Activated CD8-positive, alpha-beta T cell treated with anti-CD3 and anti-CD28 coated beads for 36 hours (primary cell): ENCODE data around the gene ADCYAP1R1. TPM values are rescaled to one million over a fixed set of nuclear protein-coding genes. Genes with fewer than 3 reads are reported as not detected.
A peak's percentile ranks its signal among the peaks of the same experiment; 100 is the strongest.

Experiments used
- ATAC-seq: fragments of 200-7000 bp; cut with Tn5 transposase; one replicate; pipeline ENCODE4 v1.10.0; 2021; ENCODE audit warnings: mild to moderate bottlenecking, moderate library complexity
- CTCF ChIA-PET: fragments of 350-600 bp; sonication (Branson Sonifier 250); formaldehyde crosslinking; loops from one replicate; lab custom pipeline; 2021; ENCODE audit warnings: antibody characterized with exemption; lab: Charles Lee
- POLR2A ChIA-PET: fragments of 350-600 bp; sonication (Branson Sonifier 250); formaldehyde crosslinking; loops from one replicate; lab custom pipeline; 2021; ENCODE audit warnings: antibody characterized with exemption; lab: Charles Lee
- DNase-seq: peaks from one replicate; pipeline ENCODE4 v3.0.0-alpha.2; 2020
- H3K27ac Mint-ChIP-seq: one replicate; pipeline ENCODE4 v1.8.0; 2021; ENCODE audit warnings: mild to moderate bottlenecking, mixed read lengths
- H3K27me3 Mint-ChIP-seq: one replicate; pipeline ENCODE4 v1.8.0; 2021; ENCODE audit warnings: mixed read lengths
- H3K36me3 Mint-ChIP-seq: one replicate; pipeline ENCODE4 v1.8.0; 2021; ENCODE audit warnings: low read depth, mixed read lengths
- H3K4me1 Mint-ChIP-seq: one replicate; pipeline ENCODE4 v1.8.0; 2021; ENCODE audit warnings: low read depth, mixed read lengths
- H3K4me3 Mint-ChIP-seq: one replicate; pipeline ENCODE4 v1.8.0; 2021; ENCODE audit warnings: mild to moderate bottlenecking, moderate library complexity, mixed read lengths
- H3K9me3 Mint-ChIP-seq: one replicate; pipeline ENCODE4 v1.8.0; 2021; ENCODE audit warnings: mixed read lengths
- intact Hi-C: fragments of 100-400 bp; cut with micrococcal nuclease; formaldehyde crosslinking; loops from one replicate; pipeline ENCODE4 v1.10.0; 2022
- total RNA-seq, 2 experiments: library from RNA; stranded (reverse); gene quantifications; one replicate each; pipeline ENCODE4 v1.2.3, GENCODE V29; 2021
- TF ChIP-seq, protein P1 (sequence below): fragments of 200-600 bp; IDR thresholded peaks from one replicate; pipeline ENCODE4 v1.8.0; 2022; ENCODE audit warnings: antibody characterized with exemption, mild to moderate bottlenecking

The ADCYAP1R1 gene
- total RNA-seq, 2 experiments from 2014 or later: not detected

DNA sequence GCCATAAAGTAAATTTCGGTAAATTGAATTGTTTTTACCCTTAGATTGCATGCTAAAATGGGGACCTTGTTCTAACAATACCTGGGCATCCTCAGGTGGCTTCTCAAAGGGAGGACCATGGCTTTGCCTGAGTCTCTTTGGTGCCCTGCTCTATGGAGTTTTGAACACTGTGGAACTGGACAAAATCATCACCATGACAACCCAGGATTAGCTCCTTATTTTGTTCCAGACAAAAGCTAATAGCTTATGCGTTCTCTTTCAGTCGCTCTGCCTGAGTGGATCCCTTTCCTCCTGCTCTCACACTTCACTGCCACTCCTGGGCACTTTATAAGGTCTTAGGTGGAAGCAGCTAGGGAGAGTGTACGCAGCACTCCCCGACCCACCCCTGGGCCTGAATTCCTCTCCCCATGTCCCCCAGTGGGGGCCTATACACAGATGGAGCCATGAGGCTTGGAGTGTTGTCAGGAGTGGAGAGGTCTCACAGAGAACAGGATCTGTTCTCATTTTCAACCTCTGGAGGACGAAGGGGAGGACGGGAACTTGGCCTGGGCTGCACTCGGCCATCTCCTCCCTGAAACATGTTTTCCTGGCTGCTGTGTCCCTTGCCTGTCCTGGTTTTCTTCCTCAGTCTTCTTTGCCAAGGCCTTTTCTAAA is 19.0 kb downstream of the ADCYAP1R1 start:
- Mint-ChIP-seq H3K36me3 (no peaks in the 10 kb centered on the region), H3K27me3 (no peaks in the 10 kb centered on the region), H3K9me3 (no peaks in the 10 kb centered on the region), H3K4me1 (no peaks in the 10 kb centered on the region), H3K27ac (no peak overlapping the region), H3K4me3 (no peak overlapping the region)
- CTCF ChIA-PET: interaction anchor here (1.7 kb wide), 1 partner anchor 51 kb away, joined by 6 read pairs; no protein-coding TSS in a partner anchor
- ATAC-seq: no peak
- intact Hi-C loops: no loop called here
- POLR2A ChIA-PET: no interaction called here
- no peak for DNase-seq
- TF ChIP-seq, protein P1, sequence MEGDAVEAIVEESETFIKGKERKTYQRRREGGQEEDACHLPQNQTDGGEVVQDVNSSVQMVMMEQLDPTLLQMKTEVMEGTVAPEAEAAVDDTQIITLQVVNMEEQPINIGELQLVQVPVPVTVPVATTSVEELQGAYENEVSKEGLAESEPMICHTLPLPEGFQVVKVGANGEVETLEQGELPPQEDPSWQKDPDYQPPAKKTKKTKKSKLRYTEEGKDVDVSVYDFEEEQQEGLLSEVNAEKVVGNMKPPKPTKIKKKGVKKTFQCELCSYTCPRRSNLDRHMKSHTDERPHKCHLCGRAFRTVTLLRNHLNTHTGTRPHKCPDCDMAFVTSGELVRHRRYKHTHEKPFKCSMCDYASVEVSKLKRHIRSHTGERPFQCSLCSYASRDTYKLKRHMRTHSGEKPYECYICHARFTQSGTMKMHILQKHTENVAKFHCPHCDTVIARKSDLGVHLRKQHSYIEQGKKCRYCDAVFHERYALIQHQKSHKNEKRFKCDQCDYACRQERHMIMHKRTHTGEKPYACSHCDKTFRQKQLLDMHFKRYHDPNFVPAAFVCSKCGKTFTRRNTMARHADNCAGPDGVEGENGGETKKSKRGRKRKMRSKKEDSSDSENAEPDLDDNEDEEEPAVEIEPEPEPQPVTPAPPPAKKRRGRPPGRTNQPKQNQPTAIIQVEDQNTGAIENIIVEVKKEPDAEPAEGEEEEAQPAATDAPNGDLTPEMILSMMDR: no peak

DNA sequence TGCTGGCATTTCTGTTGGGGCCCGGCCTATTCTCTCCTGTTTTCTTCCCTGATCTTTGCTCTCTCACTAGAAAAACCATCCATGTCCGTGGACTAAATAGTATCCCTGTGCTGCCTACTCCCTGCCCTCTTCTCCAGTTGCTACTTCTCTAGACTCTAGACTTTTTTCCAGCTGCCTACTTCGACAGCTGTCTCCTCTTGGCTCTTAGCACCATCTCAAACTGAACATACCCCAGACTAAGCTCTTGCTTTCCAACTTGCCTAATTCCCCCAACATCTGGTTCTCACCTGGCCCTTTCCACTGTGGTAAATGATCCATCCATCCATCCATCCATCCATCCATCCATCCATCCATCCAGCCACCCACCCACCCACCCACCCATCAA is 19.5 kb downstream of the ADCYAP1R1 start:
- Mint-ChIP-seq H3K27ac (no peak overlapping the region), H3K27me3 (no peaks in the 10 kb centered on the region), H3K4me1 (no peaks in the 10 kb centered on the region), H3K9me3 (no peaks in the 10 kb centered on the region), H3K4me3 (no peak overlapping the region), H3K36me3 (no peaks in the 10 kb centered on the region)
- intact Hi-C loops: no loop called here
- ChIA-PET POLR2A (interaction anchor here (0.6 kb wide), 1 partner anchor 111 kb away, joined by 4 read pairs; no protein-coding TSS in a partner anchor), CTCF (interaction anchor here (1.7 kb wide), 1 partner anchor 51 kb away, joined by 6 read pairs; no protein-coding TSS in a partner anchor)
- TF ChIP-seq, protein P1: no peak
- ATAC-seq: no peak
- no peak for DNase-seq

DNA sequence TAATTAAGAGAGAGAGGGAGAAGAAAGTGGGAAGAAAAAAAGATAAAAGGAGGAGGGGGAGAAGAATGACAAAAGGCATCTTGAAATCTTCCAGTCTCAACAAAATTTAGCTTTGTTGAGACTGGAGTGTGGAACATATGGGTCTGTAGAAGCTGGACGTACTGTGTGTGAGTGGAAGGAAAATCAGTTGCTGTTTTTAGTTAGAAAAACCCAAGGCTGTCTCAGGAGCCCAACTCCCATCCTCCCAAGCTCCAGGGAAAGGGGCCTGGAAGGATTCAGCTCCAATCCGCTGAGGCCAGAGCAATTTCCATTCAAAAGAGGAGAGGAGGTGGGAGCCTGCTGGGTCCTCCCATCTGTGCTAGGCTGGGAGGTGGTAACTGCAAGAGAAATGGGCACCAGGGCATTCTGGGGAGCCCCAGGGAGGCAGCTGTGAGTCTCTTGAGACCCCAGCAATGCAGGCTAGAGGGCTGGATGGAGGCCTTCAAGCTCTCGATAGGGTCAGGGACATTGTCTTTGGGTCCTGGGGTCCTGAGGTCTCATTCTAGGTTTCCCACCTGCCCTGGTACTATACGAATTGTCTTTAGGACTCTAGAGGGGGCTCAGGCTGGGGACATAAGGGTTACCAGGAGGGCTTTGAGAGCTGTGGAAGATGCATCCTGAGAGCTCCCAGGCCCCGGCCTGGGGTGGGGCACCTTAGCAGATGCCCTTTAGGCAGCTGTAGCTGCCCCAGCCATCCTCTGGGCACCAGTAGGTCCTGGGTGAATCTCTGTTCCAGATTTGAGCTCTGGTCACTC is 21.4 kb downstream of the ADCYAP1R1 start:
- H3K36me3 Mint-ChIP-seq: no peaks in the 10 kb centered on the region
- no peaks in the 10 kb centered on the region for H3K9me3 Mint-ChIP-seq
- ATAC-seq: no peak
- POLR2A ChIA-PET: no interaction called here
- H3K27ac Mint-ChIP-seq: no peak overlapping the region
- CTCF ChIA-PET: interaction anchor here (1.3 kb wide), 1 partner anchor 135 kb away, joined by 3 read pairs; no protein-coding TSS in a partner anchor
- intact Hi-C loops: no loop called here
- no peak for DNase-seq
- TF ChIP-seq, protein P1: no peak
- H3K4me1 Mint-ChIP-seq: no peaks in the 10 kb centered on the region
- H3K4me3 Mint-ChIP-seq: no peak overlapping the region
- H3K27me3 Mint-ChIP-seq: no peaks in the 10 kb centered on the region

DNA sequence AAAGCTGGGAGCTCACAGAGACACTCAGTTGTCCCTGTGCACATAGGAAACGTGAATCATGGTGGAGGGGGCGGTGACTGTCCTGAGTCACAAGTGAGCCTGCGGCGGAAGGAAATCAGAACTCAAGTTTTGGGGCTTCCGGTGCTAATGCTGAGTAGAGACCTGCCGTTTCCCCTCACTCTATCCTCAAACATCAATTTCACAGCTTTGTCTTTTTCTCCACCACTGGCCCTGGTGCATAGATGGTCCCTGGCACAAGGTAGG is 21.9 kb downstream of the ADCYAP1R1 start:
- H3K4me3 Mint-ChIP-seq: no peak overlapping the region
- H3K9me3 Mint-ChIP-seq: no peaks in the 10 kb centered on the region
- H3K27me3 Mint-ChIP-seq: no peaks in the 10 kb centered on the region
- ChIA-PET CTCF (interaction anchor here (1.3 kb wide), 1 partner anchor 136 kb away, joined by 3 read pairs; no protein-coding TSS in a partner anchor), POLR2A (interaction anchor here (1.0 kb wide), 1 partner anchor 310 kb away, joined by 3 read pairs; no protein-coding TSS in a partner anchor)
- H3K4me1 Mint-ChIP-seq: no peaks in the 10 kb centered on the region
- H3K36me3 Mint-ChIP-seq: no peaks in the 10 kb centered on the region
- TF ChIP-seq, protein P1: no peak
- intact Hi-C loops: no loop called here
- ATAC-seq: no peak
- no peak overlapping the region for H3K27ac Mint-ChIP-seq
- DNase-seq: peak; percentile 30
